T47D (cell line): ENCODE results near the gene RPTOR.

Experiments used
- DNase-seq, 2 experiments: peaks; one replicate each; pipeline versions ENCODE4 v3.0.0 to v3.0.0-alpha.2; 2011 to 2012; ENCODE audit warnings: low read depth in 1 of 2, low spot score in 1 of 2
- JUND ChIP-seq: IDR thresholded peaks from 2 replicates; pipeline ENCODE4 v1.6.1; 2012; ENCODE audit warnings: low read depth
- in situ Hi-C: cut with HindIII; loops from 2 replicates; pipeline ENCODE4 v1.10.0; 2016; ENCODE audit warnings: low sequenced_read_pairs, low pct_unique_long_range_greater_than_20kb

The RPTOR gene

DNA sequence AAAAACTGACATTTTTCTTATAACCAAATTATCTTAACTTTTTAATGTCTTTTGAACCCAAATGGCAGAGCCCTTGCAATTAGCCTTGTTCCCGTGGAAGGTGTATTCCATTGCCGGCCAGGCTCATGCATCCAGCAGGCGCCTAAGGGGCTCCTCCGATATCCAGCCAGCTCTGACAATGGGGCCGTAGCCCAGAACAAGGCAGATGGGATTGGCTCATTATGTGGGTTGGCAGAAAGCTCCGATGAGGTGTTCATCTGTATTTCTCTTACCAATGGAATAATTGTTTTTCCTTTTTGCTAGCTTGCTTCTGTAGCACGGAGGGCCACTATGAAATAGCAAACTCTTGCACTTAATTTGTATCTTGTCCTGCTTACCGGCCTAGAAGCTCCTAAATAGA lies 238.8 kb downstream of the RPTOR start:
- no peak for TF ChIP-seq JUND
- DNase-seq: no peak
- in situ Hi-C loops: no loop called here

DNA sequence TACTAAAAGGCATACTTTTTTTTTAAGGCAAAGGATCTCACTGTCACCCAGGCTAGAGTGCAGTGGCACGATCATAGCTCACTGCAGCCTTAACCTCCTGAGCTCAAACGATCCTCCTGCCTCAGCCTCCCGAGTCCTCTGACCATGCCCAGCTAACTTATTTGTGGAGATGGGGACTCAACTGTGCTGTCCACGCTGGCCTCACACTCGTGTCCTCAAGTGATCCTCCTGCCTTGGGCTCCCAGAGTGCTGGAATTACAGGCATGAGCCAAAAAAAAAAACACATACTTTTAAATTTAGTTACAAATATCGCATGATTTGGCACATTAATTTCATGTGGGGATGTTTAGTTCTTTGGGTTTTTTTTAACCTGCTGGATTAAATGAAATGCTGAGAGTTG lies 239.3 kb downstream of the RPTOR start:
- TF ChIP-seq JUND: no peak
- no peak for DNase-seq
- in situ Hi-C loops: no loop called here

GRCh38 chr17:80785477-80786178 lies 241.0 kb downstream of the RPTOR start:
- no peak for TF ChIP-seq JUND
- in situ Hi-C loops: no loop called here

DNA sequence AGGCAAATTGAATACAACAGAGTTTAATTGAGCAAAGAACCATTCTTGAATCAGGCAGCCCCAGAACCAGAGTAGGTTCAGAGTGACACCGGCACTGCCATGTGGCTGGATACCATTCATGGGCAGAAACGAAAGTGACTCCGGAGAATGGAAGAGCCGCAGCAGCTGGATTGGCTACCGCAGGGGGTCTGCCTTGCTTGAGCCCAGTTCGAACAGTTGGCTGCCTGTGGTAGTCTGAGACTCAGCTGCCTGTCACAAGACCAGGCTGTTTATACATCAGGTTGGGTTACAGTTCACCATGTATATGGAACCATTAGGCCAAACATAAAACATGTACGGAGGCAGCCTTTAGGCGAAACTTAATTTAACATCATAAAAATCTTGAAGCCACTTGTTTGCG lies 241.8 kb downstream of the RPTOR start:
- TF ChIP-seq JUND: no peak
- in situ Hi-C loops: no loop called here
- DNase-seq: no peak

More at GRCh38 chr17:80785477-80786178, 241.0 kb downstream of the RPTOR start:
- no peak for DNase-seq

DNA sequence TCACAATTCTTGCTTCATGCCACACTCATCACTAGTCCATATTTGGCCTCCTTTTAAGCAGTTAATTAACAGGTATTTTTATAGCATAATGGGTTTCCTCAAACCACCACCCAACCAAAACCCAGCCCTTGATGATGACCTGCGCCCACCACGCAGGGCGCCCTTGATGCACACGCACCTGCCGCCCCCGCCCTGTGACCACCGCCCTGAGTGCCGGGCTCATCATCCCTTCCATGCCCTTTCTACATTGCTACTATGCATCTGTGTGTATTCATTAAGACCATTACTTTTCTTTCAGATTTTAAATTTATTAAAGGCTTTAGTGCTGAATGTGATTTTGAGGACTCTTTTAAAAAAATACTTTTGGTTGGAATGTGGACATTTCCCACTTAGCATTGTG lies 242.2 kb downstream of the RPTOR start:
- DNase-seq: no peak
- in situ Hi-C loops: no loop called here
- no peak for TF ChIP-seq JUND

- no peak for TF ChIP-seq JUND
- in situ Hi-C loops: no loop called here
- no peak for DNase-seq
These were observed 243.2 kb downstream of the RPTOR start for GRCh38 chr17:80787881-80788280.

DNA sequence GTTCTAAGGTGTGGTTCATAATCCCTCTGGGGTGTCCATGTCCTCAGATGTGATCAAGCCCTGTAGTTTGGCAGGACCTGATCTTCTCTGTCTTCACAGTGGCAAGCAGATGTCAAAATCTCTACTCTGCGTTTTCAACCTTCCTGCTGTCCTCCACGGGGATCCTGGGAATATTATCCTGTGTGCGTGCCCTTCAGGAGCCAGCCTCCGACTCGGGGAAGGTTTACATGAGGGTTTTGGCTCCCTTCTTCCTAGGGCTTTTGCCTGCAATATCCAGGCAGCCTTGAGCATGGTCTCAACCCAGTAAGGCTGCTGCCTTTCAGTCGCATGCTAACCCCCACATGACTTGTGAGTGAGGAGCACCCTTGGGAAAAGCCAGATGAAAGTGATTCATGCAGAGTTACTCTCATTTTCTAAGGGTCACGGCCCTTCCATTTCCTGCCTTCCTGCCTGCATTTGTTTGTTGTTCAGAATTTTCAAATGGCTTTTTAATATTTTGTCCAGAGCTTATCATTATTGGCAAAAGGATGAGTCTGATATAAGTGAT lies 244.8 kb downstream of the RPTOR start:
- no peak for TF ChIP-seq JUND
- in situ Hi-C loops: no loop called here
- DNase-seq: no peak

DNA sequence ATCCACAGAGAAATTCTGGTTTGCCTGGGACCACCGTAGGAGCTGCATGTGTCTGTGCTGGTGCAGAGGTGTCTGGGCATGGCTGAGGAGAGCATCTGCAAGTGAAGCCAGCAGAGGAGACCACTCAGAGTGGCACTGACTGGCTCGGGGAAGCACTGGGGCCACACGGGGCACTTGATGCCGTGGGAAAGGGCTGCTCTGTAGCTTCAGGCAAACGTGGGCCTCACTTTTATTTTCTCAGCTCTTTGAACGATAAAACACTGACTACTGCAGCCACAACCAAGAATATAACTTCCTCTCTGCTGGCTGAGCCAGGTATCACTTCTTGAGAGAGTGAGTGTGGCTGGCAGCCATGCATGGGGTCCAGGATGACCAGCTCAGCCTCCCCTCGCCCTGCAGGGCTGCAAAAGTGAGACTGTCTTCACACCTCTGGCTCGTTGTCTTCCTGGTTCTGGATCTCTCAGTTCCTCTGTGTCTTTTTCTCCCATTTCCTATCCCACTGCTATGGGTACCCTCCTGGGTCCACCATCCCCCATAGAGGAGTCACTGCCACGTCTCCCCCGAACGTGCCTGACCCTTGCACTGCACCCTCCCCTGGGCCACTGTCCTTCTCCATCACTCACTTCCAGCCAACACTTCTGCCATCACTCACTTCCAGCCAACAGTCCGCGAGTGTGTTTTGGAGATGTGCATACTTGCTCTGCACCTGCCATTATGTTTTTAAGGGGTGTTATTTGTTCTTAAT lies 245.6 kb downstream of the RPTOR start:
- DNase-seq: no peak
- no peak for TF ChIP-seq JUND
- in situ Hi-C loops: no loop called here

- in situ Hi-C loops: no loop called here
- no peak for DNase-seq
- no peak for TF ChIP-seq JUND
These were observed 246.5 kb downstream of the RPTOR start for GRCh38 chr17:80790981-80791742.

GRCh38 chr17:80791758-80792284 lies 247.2 kb downstream of the RPTOR start:
- in situ Hi-C loops: no loop called here
- TF ChIP-seq JUND: no peak
- DNase-seq: peak in 1 of 2 experiments; percentile 48

- in situ Hi-C loops: no loop called here
- no peak for TF ChIP-seq JUND
- no peak for DNase-seq
These were observed 247.7 kb downstream of the RPTOR start for GRCh38 chr17:80792373-80792781.

GRCh38 chr17:80793421-80793820 lies 248.8 kb downstream of the RPTOR start:
- no peak for TF ChIP-seq JUND
- in situ Hi-C loops: no loop called here
- no peak for DNase-seq
